ENCODE results near the gene QRICH1. TPM values are rescaled to one million over a fixed set of nuclear protein-coding genes. Genes with fewer than 3 reads are reported as not detected.

The QRICH1 gene
- total RNA-seq, 1 donor from 2014 or later, result 57.4 TPM

DNA sequence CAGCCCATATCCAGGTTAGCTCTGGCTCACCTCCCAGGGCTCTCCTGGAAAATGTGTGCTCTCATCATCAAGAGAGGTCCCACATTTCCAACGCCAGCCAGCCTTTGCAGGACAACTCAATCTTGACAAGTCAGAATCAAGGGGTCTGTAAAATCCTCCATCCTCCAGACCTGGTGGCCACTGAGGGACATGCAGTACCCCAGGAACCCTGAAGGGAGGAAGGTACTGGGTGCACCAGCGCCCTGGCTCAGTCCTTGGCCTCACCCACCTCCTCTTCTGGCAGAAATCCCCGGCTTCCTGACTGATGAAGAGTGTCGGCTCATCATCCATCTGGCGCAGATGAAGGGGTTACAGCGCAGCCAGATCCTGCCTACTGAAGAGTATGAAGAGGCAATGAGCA, 92.7 kb downstream of the QRICH1 start:
- DNase-seq (ENCODE audit: low read depth), result no peak

DNA sequence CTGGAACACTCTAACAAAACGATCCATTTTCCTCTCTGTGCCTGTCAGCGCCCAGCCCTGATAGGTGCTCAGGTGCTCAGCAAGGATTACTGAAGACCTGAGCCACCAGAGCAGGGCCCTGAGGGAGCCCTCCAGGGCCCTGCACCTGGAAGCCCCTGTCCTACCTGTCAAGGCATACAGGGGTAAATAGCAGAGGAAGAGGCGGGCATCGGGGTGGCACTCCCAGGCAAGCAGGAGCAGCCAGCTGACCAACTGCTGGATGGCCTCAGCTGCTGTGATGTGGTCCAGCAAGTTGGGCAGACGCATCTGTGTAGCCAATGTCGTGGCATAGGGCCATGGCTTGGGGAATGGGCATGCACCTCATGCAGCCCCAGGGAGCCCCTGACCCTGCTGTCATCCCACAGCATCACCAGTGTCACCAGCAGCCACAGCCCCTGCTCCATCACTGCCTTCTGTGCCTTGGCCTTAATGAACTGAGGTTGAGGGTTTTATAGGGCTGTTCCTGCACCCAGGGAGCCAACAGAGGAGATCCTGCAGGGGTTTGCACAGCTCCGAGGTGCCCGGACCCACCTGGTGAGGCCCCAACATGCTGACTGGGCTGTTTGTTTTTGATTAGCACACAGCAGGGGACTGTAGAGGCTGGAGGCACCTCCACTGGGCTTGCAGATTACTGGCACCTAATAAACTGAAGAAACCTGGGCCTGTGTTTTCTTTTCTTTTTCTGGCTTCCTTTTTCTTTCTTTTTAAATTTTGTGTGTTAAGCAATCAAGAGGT, 94.6 kb downstream of the QRICH1 start:
- DNase-seq (ENCODE audit: low read depth), result no peak

DNA sequence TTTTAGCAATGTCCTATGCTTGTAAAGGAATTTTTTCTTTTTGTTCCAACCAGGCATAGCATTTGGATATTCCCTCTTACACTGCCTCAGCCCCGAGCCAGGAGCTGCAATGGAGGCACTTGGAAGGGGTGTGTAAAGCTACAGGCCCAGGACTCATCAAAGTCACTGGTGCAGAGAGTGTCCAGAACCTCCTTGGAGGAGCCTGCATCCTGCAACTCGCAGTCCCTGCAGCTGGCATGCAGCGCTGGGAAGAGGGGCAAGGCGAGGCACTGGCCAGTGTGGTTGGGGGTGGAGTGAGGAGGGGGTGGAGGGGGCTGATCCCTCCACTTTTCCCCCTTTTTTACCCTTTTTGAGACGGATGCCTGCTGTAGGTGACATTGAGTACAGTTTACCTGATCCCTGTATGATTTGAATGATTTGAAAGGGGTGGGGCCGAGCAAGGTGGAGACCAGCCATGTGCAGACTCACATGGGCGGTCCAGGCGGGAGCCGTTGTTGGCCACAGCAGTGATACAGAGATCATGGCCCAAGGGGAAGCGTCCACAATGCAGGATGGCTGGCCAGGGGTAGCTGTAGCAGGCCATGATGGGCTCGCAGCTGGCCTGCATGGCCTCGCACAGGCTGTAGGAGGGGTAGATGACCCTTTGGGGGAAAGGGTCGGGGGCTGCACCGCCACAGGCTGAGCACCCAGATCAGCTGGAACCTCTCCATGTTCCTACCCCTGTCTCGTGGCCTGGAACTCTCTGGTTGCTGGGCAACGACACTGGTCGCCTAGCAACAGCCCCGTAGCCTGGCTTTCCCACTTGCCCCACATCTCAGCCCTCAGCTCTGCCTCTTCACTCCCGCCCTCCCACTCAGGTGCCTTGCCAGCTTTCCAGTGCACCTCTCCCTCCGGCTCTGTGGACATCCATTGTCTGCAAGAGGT, 95.9 kb downstream of the QRICH1 start:
- no peak for DNase-seq (ENCODE audit: low read depth)

DNA sequence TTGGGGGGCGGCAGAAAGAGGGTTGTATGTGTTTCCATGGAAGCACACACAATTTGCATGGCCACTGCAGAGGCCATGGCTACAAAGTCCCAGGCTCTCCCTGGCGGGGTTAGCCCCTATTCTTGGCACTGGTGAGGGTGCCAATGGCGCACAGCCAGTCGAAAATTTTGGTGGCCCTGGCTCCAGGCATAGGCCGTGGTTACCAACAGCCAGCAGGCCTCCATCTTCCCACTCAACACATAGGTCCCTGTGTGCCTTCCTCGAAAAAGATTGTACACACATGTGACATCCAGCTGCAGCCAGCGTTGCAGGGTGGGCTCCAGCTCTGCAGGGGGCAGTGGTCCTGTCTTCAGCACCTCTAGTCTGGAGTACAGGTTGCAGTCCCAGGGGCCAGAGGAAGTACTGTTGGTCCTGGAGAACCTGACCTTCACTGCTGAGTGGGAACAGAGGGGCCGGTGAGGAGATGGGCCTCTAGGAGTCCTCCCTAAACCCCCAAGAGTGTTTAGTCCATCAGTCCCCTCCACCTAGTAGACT, 96.7 kb downstream of the QRICH1 start:
- DNase-seq (ENCODE audit: low read depth), result no peak

DNA sequence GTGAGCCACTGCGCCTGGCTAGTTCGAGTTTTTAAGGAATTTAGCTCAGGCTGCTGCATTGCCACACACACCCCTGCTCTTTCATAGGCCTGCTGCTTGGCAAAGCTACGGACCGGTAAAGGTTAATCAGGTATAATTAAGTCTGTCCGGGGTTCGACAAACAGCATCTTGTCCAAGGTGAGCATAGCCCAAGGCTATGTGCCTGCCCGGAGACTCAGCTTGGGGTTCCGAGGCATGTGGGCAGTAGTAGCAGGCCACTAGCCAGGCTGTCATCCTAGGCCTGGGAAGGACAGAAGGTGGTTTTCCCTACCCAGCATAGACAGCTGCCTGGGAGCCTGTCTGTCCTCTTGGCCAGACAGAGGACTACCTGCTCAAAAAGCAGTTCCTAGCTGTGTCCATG, 97.2 kb downstream of the QRICH1 start:
- DNase-seq (ENCODE audit: low read depth), result no peak

DNA sequence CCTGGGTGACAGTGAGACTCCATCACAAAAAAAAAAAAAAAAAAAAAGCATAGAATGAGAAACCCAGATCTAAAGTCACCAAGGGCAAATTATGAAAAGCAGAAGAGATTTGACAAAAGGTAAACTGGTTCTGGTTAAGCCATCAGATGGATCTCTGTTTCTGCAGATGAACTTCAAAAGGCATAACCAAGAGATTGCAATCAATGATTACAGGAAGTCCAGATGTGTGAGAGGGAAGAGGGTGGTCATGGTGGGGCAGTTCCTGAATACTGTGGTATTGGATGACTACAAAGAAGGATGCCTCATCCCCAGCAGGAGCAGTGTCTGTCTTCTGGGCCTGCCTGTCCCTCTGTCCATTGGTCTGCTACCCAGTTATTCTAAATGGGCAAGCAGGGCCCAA, 100.0 kb downstream of the QRICH1 start:
- no peak for DNase-seq (ENCODE audit: low read depth)

DNA sequence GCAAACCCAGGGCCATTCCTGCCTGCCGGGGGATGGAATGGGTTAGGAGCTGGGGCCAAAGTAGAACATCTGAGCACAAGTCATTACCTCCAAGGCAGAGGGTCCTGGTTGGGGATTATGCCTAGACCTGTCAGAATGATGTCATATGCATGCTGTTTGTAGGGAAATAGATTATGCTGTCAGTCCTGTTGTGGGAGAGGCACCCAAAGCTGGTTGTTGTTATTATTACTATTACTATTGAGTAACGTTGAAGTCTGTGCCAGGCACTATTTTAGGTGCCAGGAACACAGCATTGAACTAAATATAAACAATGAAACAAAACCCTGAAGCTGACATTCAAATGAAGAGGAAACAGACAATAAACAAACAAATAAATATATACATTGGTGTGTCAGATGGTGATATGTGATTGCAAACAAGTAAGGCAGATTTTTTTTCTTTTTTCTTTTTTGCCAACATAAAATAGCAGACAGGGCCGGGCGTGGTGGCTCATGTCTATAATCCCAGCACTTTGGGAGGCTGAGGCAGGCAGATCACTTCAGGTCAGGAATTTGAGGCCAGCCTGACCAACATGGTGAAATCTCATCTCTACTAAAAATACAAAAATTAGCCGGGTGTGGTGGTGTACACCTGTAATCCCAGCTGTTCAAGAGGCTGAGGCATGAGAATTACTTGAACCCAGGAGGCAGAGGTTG, 101.9 kb downstream of the QRICH1 start:
- DNase-seq (ENCODE audit: low read depth), result no peak

DNA sequence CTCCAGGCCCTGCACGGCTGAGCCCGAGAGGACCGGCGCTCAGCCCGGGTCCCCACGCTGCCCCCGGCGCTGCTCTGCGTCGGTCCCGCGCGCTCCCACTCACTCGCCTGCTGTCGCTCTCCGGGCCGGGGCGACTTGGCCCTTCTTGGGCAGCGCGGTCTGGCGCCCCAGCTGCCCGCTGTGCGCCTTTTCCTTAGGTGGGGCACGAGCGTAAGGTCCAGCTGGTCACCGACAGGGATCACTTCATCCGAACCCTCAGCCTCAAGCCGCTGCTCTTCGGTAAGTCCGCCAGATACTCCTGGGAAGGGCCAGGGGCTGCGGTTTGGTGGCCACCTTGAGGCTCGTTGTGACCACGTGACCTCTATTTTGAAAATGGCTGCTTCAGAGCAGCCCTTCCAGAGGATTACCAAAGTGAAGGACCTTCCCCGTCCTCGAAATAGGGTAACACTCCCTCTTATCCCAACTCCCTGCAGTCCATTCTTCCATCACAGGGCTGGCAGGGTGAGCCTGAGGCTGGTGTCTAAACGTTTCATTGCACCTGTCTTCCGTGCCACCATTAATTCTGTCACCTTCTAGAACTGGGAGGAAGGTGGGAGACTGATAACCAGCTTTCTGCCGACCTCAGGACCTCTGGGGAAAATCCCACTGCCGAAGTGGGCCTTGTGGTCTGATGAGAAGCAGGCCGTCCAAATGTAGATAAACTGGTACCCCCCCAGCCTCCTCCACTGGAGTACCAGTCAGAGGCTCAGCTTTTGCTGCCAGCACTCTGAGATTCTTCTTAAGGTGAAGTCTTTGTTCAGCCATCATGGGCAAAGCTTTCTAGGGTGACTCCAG, 103.0 kb downstream of the QRICH1 start:
- DNase-seq (ENCODE audit: low read depth), result peak; percentile 53

DNA sequence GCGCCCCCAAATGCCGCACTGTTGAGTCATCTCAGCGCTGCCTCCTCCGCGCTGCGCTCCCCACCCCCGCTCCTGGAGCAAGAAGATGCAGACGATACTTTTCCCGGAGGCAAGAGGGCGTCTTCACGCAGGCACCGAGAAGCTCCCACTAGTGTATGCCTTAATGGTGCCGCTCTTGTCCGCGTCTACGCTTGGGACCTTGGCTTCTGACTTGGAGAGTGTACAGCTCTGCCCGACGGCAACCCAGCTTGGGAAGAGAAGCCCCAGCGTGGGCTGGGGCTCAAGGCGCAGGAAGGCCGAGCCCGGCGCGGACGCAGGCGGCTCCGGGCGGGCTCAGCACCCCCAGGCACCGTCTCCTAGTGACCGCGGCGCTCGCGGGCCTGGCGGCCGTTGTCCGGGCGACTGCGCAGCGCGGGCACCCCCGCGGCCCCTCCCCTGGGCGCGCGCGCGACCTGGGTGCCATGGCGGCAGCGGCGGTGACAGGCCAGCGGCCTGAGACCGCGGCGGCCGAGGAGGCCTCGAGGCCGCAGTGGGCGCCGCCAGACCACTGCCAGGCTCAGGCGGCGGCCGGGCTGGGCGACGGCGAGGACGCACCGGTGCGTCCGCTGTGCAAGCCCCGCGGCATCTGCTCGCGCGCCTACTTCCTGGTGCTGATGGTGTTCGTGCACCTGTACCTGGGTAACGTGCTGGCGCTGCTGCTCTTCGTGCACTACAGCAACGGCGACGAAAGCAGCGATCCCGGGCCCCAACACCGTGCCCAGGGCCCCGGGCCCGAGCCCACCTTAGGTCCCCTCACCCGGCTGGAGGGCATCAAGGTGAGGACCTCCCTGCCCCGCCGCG, 103.9 kb downstream of the QRICH1 start, which contains the start of gene P4HTM:
TSS of gene P4HTM (plus strand) at position 446 of the 840 bp plus-strand sequence. CDS start at position 462, 16 bp downstream.
- peak; percentile 92 for DNase-seq (ENCODE audit: low read depth)

DNA sequence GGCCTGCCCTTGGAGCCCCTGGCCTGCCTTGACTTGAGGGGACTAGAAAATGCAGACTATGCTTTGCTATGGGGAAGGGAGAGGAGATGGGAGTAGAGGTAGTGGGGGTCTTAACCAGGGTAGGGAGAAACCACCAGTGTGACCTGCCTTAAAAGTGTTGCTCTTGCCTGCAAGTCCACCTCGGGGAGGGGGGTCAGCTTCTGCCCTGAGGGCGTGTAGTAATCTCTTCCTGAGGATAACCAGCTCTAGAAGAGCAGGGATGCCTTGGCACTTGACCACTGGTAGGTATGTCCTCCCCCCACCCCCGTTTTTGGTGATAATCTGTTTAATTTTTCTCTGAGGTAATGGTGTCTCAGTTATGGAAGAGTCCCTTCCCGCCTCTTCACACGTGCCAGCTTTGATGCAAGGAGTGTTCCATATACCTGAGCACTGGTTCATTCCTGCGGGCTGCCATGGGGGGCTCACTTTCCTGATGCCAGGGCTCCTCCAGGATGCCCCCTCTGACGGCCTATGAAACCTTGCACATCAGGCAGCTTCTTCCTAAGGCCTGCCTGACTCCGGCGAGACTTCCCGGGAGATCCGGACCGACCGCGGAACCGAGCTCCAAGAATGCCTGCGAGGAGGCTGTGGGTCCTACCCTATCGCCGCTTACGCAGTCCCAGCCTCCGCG, 104.6 kb downstream of the QRICH1 start:
- DNase-seq (ENCODE audit: low read depth), result no peak

DNA sequence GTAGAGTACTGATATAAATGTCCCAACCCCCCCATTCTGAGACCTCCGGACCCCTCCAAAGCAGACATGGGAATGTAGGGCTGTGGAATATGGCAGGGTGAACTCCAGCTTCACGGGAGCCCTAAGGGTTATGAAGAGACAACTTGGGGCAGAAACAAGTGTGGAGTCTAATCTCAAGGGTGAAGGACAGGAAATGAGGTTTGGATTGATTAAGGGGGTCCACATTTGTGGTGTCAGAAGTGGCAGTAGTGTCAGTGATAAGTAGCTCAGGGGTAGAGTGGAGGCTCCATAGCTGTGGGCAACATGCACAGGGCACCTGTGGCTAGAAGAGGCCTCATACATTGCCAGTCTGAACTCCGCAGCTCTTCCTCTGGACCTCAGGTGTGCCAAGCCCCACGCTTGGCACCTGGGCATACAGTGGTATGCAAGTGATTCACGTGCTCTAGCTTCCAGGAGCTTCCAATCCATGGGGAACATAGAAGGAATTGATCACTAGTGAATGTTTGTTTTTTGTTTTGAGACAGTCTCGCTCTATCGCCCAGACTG, 108.0 kb downstream of the QRICH1 start:
- DNase-seq (ENCODE audit: low read depth), result no peak

DNA sequence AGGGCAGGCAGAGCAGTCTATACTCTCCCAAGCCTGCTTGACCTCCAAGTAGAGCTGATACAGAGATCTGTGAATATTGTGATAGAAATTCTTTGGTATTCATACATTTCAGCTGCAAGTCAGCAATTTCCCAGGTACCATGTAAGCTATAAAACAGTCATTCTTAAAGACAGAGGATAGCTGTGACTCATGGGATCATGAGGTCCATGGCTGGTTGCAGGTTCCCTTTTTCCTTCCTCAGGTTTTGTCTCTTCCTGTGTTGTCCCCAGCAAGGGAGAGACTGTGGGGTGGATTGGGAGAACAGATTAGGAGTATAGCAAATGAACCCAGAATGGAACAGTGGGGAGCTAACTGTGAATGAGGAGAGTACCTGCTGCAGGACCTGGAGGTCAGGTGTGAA, 109.2 kb downstream of the QRICH1 start:
- DNase-seq (ENCODE audit: low read depth), result no peak

DNA sequence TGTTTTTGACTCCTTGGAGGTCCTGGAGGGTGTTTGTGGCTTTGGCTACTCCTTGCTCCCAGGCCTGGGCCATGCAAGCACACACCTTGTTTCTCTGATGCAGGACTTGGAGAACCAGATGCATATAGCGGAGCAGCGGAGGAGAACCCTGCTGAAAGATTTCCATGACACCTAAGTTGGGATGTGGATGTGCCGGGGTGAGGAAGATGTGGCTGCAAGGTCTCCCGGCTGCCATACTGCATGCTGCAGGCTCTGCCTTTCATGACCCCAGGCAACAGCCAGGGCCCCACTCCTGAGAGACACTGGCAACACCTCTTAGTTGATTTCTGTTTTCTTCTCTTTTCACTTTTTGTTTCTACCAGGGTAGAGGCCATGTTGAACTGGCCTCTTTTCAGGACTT, 110.8 kb downstream of the QRICH1 start:
- no peak for DNase-seq (ENCODE audit: low read depth)

DNA sequence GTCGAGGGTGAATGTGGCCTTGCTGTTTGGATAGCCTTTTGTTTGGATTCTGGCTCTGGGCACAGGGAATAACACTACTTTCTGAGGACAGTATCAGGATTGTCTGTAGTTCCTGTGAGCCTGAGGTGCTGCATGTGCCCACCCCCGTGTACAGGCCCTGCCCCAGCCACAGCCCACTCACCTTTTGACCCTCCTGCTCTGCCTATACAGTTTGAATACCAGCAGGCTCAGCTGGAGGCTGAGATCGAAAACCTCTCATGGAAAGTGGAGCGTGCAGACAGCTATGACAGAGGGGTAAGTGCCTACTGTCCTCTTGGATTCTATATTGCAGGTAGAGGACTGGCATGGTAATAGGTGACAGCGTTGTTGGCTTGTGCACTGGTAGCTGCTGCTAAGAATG, 111.2 kb downstream of the QRICH1 start:
- no peak for DNase-seq (ENCODE audit: low read depth)

DNA sequence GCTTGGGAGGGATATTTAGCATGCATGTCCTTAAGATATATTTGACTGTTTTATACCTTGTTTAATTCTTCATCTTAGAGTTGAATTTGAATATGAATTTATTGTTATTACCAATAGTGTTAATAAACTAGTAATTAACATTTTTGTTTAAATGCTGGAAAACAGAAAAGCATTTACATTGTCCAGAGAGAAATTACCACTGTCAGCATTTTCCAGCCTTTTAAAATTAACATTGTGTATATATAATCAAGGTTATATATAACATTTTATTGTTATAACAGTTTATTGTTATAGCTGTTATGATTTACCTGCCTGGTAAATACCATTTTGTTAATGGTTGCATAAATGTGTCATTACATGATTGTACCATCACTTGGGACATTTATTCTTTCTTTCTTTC, 111.9 kb downstream of the QRICH1 start:
- DNase-seq (ENCODE audit: low read depth), result no peak

DNA sequence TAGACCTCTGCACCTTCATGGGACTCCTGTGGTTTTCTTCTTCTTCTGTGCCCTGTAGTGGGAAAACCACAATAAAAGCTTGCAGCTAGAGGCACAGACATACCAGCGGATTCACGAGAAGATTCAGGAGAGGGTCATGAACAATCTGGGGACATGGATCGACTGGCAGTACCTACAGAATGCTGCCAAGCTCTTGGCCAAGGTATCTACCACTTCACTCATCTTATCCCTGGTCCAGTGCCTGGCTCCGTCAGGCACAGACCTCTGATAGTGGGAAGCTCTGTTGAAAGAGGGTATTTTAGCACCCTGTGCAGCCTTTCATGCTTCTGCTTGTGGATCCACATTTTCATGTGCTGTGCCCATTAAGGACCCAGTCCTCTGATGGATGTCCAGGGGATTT, 113.6 kb downstream of the QRICH1 start:
- no peak for DNase-seq (ENCODE audit: low read depth)
